ENCODE data around the gene PAQR7.

- TF ChIP-seq MLX (CRISPR knock-in tag; IDR thresholded peaks at IDR 0.05) (no peak), E2F4 (CRISPR knock-in tag; IDR thresholded peaks at IDR 0.05; ENCODE audit: borderline replicate concordance, low read depth) (no peak), JUN (CRISPR knock-in tag; IDR thresholded peaks at IDR 0.05) (no peak), FOXJ3 (CRISPR knock-in tag; IDR thresholded peaks at IDR 0.05; ENCODE audit: borderline replicate concordance) (no peak), CTCF (IDR thresholded peaks at IDR 0.05) (no peak), ZNF263 (CRISPR knock-in tag; IDR thresholded peaks at IDR 0.05; ENCODE audit: low read depth) (no peak), ZBTB21 (CRISPR knock-in tag; IDR thresholded peaks at IDR 0.05; ENCODE audit: borderline replicate concordance) (no peak), CDX4 (CRISPR knock-in tag; IDR thresholded peaks at IDR 0.05; ENCODE audit: borderline replicate concordance) (no peak), ESRRA (CRISPR knock-in tag; IDR thresholded peaks at IDR 0.05; ENCODE audit: borderline replicate concordance) (no peak), ZNF317 (CRISPR knock-in tag; IDR thresholded peaks at IDR 0.05; ENCODE audit: borderline replicate concordance, low read depth) (no peak), ZNF138 (CRISPR knock-in tag; conservative IDR thresholded peaks at IDR 0.05) (no peak), ELF4 (CRISPR knock-in tag; IDR thresholded peaks at IDR 0.05; ENCODE audit: low read depth) (no peak), CREB1 (CRISPR knock-in tag; IDR thresholded peaks at IDR 0.05) (no peak), ZBTB43 (CRISPR knock-in tag; IDR thresholded peaks at IDR 0.05) (no peak)
Observed at GRCh38 chr1:25875856-25876692, 566 bp upstream of the PAQR7 start.

All from WTC11 (cell line).